Activated CD8-positive, alpha-beta T cell treated with anti-CD3 and anti-CD28 coated beads for 36 hours (primary cell): ENCODE data around the gene USP34. TPM values are rescaled to one million over a fixed set of nuclear protein-coding genes. Genes with fewer than 3 reads are reported as not detected.
A peak's percentile ranks its signal among the peaks of the same experiment; 100 is the strongest.
"Not testable (repeated sequence)": the region's sequence is repeated elsewhere in the genome, so short reads cannot be mapped to it uniquely, and the experiment has no call there.

Experiments
- ATAC-seq: fragments of 200-7000 bp; cut with Tn5 transposase; one replicate; pipeline ENCODE4 v1.10.0; 2021; ENCODE audit warnings: mild to moderate bottlenecking, moderate library complexity
- CTCF ChIA-PET: fragments of 350-600 bp; sonication (Branson Sonifier 250); formaldehyde crosslinking; loops from one replicate; lab custom pipeline; 2021; ENCODE audit warnings: antibody characterized with exemption; lab: Charles Lee
- POLR2A ChIA-PET: fragments of 350-600 bp; sonication (Branson Sonifier 250); formaldehyde crosslinking; loops from one replicate; lab custom pipeline; 2021; ENCODE audit warnings: antibody characterized with exemption; lab: Charles Lee
- DNase-seq: peaks from one replicate; pipeline ENCODE4 v3.0.0-alpha.2; 2020
- H3K27ac Mint-ChIP-seq: one replicate; pipeline ENCODE4 v1.8.0; 2021; ENCODE audit warnings: mild to moderate bottlenecking, mixed read lengths
- H3K27me3 Mint-ChIP-seq: one replicate; pipeline ENCODE4 v1.8.0; 2021; ENCODE audit warnings: mixed read lengths
- H3K36me3 Mint-ChIP-seq: one replicate; pipeline ENCODE4 v1.8.0; 2021; ENCODE audit warnings: low read depth, mixed read lengths
- H3K4me1 Mint-ChIP-seq: one replicate; pipeline ENCODE4 v1.8.0; 2021; ENCODE audit warnings: low read depth, mixed read lengths
- H3K4me3 Mint-ChIP-seq: one replicate; pipeline ENCODE4 v1.8.0; 2021; ENCODE audit warnings: mild to moderate bottlenecking, moderate library complexity, mixed read lengths
- H3K9me3 Mint-ChIP-seq: one replicate; pipeline ENCODE4 v1.8.0; 2021; ENCODE audit warnings: mixed read lengths
- intact Hi-C: fragments of 100-400 bp; cut with micrococcal nuclease; formaldehyde crosslinking; loops from one replicate; pipeline ENCODE4 v1.10.0; 2022
- total RNA-seq, 2 experiments: library from RNA; stranded (reverse); gene quantifications; one replicate each; pipeline ENCODE4 v1.2.3, GENCODE V29; 2021
- TF ChIP-seq, protein P1 (sequence below): fragments of 200-600 bp; IDR thresholded peaks from one replicate; pipeline ENCODE4 v1.8.0; 2022; ENCODE audit warnings: antibody characterized with exemption, mild to moderate bottlenecking

The USP34 gene
- total RNA-seq, 2 experiments from 2014 or later, result 69.0 to 71.3 TPM

DNA sequence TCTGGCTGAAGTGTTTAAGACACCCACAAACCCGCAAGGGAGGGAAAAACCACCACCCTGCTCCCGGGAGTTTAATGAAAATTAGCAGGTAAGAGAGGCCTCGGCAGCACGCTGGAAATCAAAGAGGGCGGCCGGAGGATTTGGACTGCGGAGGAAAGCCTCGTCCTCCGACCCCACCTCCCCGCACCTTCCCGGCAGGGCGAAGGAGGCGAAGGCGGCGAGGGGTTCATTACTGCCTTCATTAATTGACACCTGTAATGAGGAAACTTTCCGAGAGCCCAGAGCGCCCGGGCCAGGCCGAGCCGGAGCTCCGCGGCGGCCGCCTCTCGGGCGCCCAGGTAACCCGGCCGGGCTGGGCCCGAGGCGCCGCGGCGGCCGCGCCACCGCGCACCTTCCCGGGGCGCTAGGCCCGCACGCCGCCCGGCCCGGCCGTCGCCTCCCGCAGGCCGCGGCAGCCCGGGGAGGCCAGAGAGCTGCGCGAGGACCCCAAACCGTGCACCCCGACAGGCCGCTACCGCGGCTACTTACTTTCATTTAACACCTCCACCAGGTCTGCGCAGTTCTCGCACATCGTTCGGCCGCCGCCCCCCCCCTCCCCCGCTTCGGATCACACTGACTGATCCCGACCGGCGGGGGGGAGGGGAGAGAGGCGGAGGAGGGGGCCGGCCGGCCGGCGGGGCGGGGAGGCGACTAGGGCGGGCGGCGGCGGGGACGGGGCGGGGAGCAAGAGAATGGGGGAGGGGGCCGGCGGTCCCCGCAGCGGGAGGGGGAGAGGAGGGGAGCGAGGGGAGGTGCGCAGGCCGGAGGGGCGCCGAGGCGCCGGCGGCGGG, 550 bp downstream of the USP34 start:
- Mint-ChIP-seq H3K4me1 (peaks cover 29% of the 10 kb centered on the region), H3K36me3 (peaks cover 23% of the 10 kb centered on the region), H3K4me3 (peak overlapping the region; percentile 89), H3K27ac (peak overlapping the region; percentile 95), H3K27me3 (no peaks in the 10 kb centered on the region), H3K9me3 (no peaks in the 10 kb centered on the region)
- ATAC-seq, result peak; percentile 41
- intact Hi-C loops, result loop anchor here (5.0 kb wide), 2 partner anchors 43 to 67 kb away; partner anchors contain the start of gene XPO1
- peak; percentile 89 for DNase-seq
- ChIA-PET CTCF (interaction anchor here (0.9 to 1.3 kb wide), 3 partner anchors 10 to 44 kb away, joined by 3 to 8 read pairs (median 4); no protein-coding TSS in a partner anchor), POLR2A (interaction anchor here (0.6 to 1.5 kb wide), 9 partner anchors 8 to 104 kb away, joined by 3 to 6 read pairs (median 3); partner anchors contain the start of gene XPO1)
- TF ChIP-seq, protein P1, sequence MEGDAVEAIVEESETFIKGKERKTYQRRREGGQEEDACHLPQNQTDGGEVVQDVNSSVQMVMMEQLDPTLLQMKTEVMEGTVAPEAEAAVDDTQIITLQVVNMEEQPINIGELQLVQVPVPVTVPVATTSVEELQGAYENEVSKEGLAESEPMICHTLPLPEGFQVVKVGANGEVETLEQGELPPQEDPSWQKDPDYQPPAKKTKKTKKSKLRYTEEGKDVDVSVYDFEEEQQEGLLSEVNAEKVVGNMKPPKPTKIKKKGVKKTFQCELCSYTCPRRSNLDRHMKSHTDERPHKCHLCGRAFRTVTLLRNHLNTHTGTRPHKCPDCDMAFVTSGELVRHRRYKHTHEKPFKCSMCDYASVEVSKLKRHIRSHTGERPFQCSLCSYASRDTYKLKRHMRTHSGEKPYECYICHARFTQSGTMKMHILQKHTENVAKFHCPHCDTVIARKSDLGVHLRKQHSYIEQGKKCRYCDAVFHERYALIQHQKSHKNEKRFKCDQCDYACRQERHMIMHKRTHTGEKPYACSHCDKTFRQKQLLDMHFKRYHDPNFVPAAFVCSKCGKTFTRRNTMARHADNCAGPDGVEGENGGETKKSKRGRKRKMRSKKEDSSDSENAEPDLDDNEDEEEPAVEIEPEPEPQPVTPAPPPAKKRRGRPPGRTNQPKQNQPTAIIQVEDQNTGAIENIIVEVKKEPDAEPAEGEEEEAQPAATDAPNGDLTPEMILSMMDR, result no peak

- CTCF ChIA-PET, result interaction anchor here (0.9 to 1.3 kb wide), 3 partner anchors 9 to 43 kb away, joined by 3 to 8 read pairs (median 4); no protein-coding TSS in a partner anchor
- Mint-ChIP-seq H3K27me3 (no peaks in the 10 kb centered on the region), H3K4me3 (peak overlapping the region; percentile 89), H3K4me1 (peaks cover 36% of the 10 kb centered on the region), H3K36me3 (peaks cover 23% of the 10 kb centered on the region), H3K27ac (peak overlapping the region; percentile 95), H3K9me3 (no peaks in the 10 kb centered on the region)
- POLR2A ChIA-PET, result interaction anchor here (0.6 to 1.5 kb wide), 9 partner anchors 9 to 103 kb away, joined by 3 to 6 read pairs (median 3); partner anchors contain the start of gene XPO1
- ATAC-seq, result no peak
- intact Hi-C loops, result loop anchor here (5.0 kb wide), 2 partner anchors 42 to 68 kb away; partner anchors contain the start of gene XPO1
- TF ChIP-seq, protein P1, result no peak
- DNase-seq, result no peak
Measured at GRCh38 chr2:61469424-61470121, 1.3 kb downstream of the USP34 start.

- H3K4me3 Mint-ChIP-seq, H3K9me3 Mint-ChIP-seq, ATAC-seq, DNase-seq, H3K27ac Mint-ChIP-seq, intact Hi-C loops, H3K27me3 Mint-ChIP-seq: not testable (repeated sequence)
- H3K36me3 Mint-ChIP-seq, result peaks cover 23% of the 10 kb centered on the region
- CTCF ChIA-PET, result interaction anchor here (1.2 to 3.3 kb wide), 2 partner anchors 9 to 42 kb away, joined by 3 to 10 read pairs; no protein-coding TSS in a partner anchor
- H3K4me1 Mint-ChIP-seq, result peaks cover 47% of the 10 kb centered on the region
- POLR2A ChIA-PET, result interaction anchor here (0.5 kb wide), 1 partner anchor 230 kb away, joined by 3 read pairs; no protein-coding TSS in a partner anchor
Measured at GRCh38 chr2:61468231-61468630, 2.7 kb downstream of the USP34 start.

- Mint-ChIP-seq H3K4me3 (no peak overlapping the region), H3K9me3 (no peaks in the 10 kb centered on the region), H3K27ac (no peak overlapping the region), H3K27me3 (no peaks in the 10 kb centered on the region), H3K4me1 (peaks cover 50% of the 10 kb centered on the region), H3K36me3 (peaks cover 18% of the 10 kb centered on the region)
- DNase-seq, result no peak
- intact Hi-C loops, result no loop called here
- ATAC-seq, result no peak
- CTCF ChIA-PET, result interaction anchor here (1.0 kb wide), 1 partner anchor 39 kb away, joined by 4 read pairs; no protein-coding TSS in a partner anchor
- TF ChIP-seq, protein P1, result no peak
- POLR2A ChIA-PET, result no interaction called here
Measured at GRCh38 chr2:61465045-61465444, 5.8 kb downstream of the USP34 start.

- Mint-ChIP-seq H3K27ac (no peak overlapping the region), H3K4me3 (no peak overlapping the region), H3K9me3 (no peaks in the 10 kb centered on the region), H3K4me1 (peaks cover 53% of the 10 kb centered on the region), H3K36me3 (peaks cover 19% of the 10 kb centered on the region), H3K27me3 (no peaks in the 10 kb centered on the region)
- CTCF ChIA-PET, result interaction anchor here (1.8 kb wide), 1 partner anchor 38 kb away, joined by 6 read pairs; no protein-coding TSS in a partner anchor
- DNase-seq, result no peak
- TF ChIP-seq, protein P1, result no peak
- POLR2A ChIA-PET, result no interaction called here
- intact Hi-C loops, result no loop called here
- no peak for ATAC-seq
Measured at GRCh38 chr2:61463769-61464475, 7.0 kb downstream of the USP34 start.
